ENCODE measurements around the gene SAMD4B. TPM values are rescaled to one million over a fixed set of nuclear protein-coding genes. Genes with fewer than 3 reads are reported as not detected.
"Not testable (repeated sequence)": the region's sequence is repeated elsewhere in the genome, so short reads cannot be mapped to it uniquely, and the experiment has no call there.

The SAMD4B gene
- total RNA-seq, 1 experiment from 2014 or later: 163 TPM

GRCh38 chr19:39372941-39373340, 30.7 kb downstream of the SAMD4B start:
- H3K4me3 ChIP-seq: no peak overlapping the region
- intact Hi-C loops (cut with micrococcal nuclease; ENCODE audit: unreplicated experiment): no loop called here
- ChIA-PET POLR2A (ENCODE audit: unreplicated experiment) (no interaction called here), CTCF (no interaction called here)
- DNase-seq: no peak
- H3F3A ChIP-seq (ENCODE audit: insufficient read depth, low read depth): 0 out of 2 replicates have a peak, but pooled peaks cover 7% of the 10 kb centered on the region
- no peak overlapping the region for H3K27ac ChIP-seq
- no peaks in the 10 kb centered on the region for H3K4me1 ChIP-seq (replicated peaks; ENCODE audit: insufficient read depth)
- no peaks in the 10 kb centered on the region for H3K9me2 ChIP-seq (ENCODE audit: insufficient read depth)
- TF ChIP-seq CTCF (conservative IDR thresholded peaks at IDR 0.05) (no peak), EZH2 (IDR thresholded peaks at IDR 0.05; ENCODE audit: low read depth) (no peak)
- H3K79me2 ChIP-seq (ENCODE audit: low read depth): no peaks in the 10 kb centered on the region
- BruUV-seq (replicated peaks): no TSS peak
- no peak overlapping the region for H3K4me2 ChIP-seq
- H4K20me1 ChIP-seq (ENCODE audit: insufficient read depth): peaks cover 6% of the 10 kb centered on the region
- no peaks in the 10 kb centered on the region for H3K9me3 ChIP-seq (ENCODE audit: insufficient read depth, low read depth)
- H3K36me3 ChIP-seq (ENCODE audit: low read depth): peaks cover 16% of the 10 kb centered on the region; the same call in 1 of the 2 replicates
- no peak overlapping the region for H2AFZ ChIP-seq
- no peaks in the 10 kb centered on the region for H3K27me3 ChIP-seq (ENCODE audit: insufficient read depth, low read depth)

DNA sequence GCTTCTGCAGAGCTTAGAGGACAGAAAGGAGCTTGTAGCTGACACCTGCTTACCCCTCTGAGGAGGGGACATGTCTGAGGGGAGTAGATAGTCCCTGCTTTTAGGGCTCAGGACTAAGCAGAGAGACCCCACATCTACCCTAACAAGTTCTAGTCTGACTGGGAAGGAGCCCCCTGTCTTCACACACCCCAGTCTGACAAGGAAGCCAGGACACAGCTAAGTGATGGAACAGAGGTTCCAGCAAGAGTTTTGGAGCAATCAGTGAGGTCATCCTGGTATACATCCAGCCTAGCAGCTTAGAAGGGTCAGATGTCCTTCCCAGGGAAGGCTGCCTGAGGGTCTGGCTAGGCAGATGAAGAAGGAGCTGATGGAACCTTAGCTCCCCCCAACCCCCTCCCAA, 33.7 kb downstream of the SAMD4B start:
- Histone ChIP-seq H3K4me2 (no peak overlapping the region), H3K9me3 (ENCODE audit: insufficient read depth, low read depth) (no peaks in the 10 kb centered on the region), H3K36me3 (ENCODE audit: low read depth) (peaks cover 18% of the 10 kb centered on the region; the same call in 1 of the 2 replicates), H3K27me3 (ENCODE audit: insufficient read depth, low read depth) (no peaks in the 10 kb centered on the region), H3F3A (ENCODE audit: insufficient read depth, low read depth) (peaks cover 3% of the 10 kb centered on the region; the same call in 1 of the 2 replicates), H3K9me2 (ENCODE audit: insufficient read depth) (no peaks in the 10 kb centered on the region), H3K4me3 (no peak overlapping the region), H4K20me1 (ENCODE audit: insufficient read depth) (peaks cover 3% of the 10 kb centered on the region), H3K79me2 (ENCODE audit: low read depth) (no peaks in the 10 kb centered on the region), H3K4me1 (replicated peaks; ENCODE audit: insufficient read depth) (no peaks in the 10 kb centered on the region), H2AFZ (no peak overlapping the region), H3K27ac (no peak overlapping the region)
- intact Hi-C loops (cut with micrococcal nuclease; ENCODE audit: unreplicated experiment): no loop called here
- DNase-seq: no peak
- no TSS peak for BruUV-seq (replicated peaks)
- POLR2A ChIA-PET (ENCODE audit: unreplicated experiment): no interaction called here
- TF ChIP-seq EZH2 (IDR thresholded peaks at IDR 0.05; ENCODE audit: low read depth): no peak
- no peak for TF ChIP-seq CTCF (conservative IDR thresholded peaks at IDR 0.05)
- CTCF ChIA-PET: no interaction called here

- Histone ChIP-seq H4K20me1 (ENCODE audit: insufficient read depth) (no peaks in the 10 kb centered on the region; the same call in 1 of the 2 replicates), H3K9me3 (ENCODE audit: insufficient read depth, low read depth) (no peaks in the 10 kb centered on the region), H3K79me2 (ENCODE audit: low read depth) (no peaks in the 10 kb centered on the region), H3K27ac (no peak overlapping the region), H3K9me2 (ENCODE audit: insufficient read depth) (no peaks in the 10 kb centered on the region), H3K27me3 (ENCODE audit: insufficient read depth, low read depth) (no peaks in the 10 kb centered on the region), H2AFZ (no peak overlapping the region), H3K4me3 (no peak overlapping the region), H3F3A (ENCODE audit: insufficient read depth, low read depth) (peaks cover 10% of the 10 kb centered on the region; the same call in 1 of the 2 replicates), H3K36me3 (ENCODE audit: low read depth) (0 out of 2 replicates have a peak, but pooled peaks cover 19% of the 10 kb centered on the region), H3K4me2 (no peak overlapping the region), H3K4me1 (replicated peaks; ENCODE audit: insufficient read depth) (no peaks in the 10 kb centered on the region)
- CTCF ChIA-PET: no interaction called here
- intact Hi-C loops (cut with micrococcal nuclease; ENCODE audit: unreplicated experiment): no loop called here
- DNase-seq: no peak
- no peak for TF ChIP-seq CTCF (conservative IDR thresholded peaks at IDR 0.05)
- TF ChIP-seq EZH2 (IDR thresholded peaks at IDR 0.05; ENCODE audit: low read depth): no peak
- no TSS peak for BruUV-seq (replicated peaks)
- POLR2A ChIA-PET (ENCODE audit: unreplicated experiment): no interaction called here
Measured at GRCh38 chr19:39377373-39378362, 35.4 kb downstream of the SAMD4B start.

GRCh38 chr19:39379366-39379765, 37.1 kb downstream of the SAMD4B start:
- 0 out of 2 replicates have a peak, but pooled peaks cover 26% of the 10 kb centered on the region for H3K36me3 ChIP-seq (ENCODE audit: low read depth)
- H3K4me2 ChIP-seq; H2AFZ ChIP-seq; H3K27ac ChIP-seq; H3K9me2 ChIP-seq (ENCODE audit: insufficient read depth); H3F3A ChIP-seq (ENCODE audit: insufficient read depth, low read depth); H3K79me2 ChIP-seq (ENCODE audit: low read depth); H4K20me1 ChIP-seq (ENCODE audit: insufficient read depth); H3K9me3 ChIP-seq (ENCODE audit: insufficient read depth, low read depth); BruUV-seq (replicated peaks); CTCF ChIA-PET; H3K27me3 ChIP-seq (ENCODE audit: insufficient read depth, low read depth); intact Hi-C loops (cut with micrococcal nuclease; ENCODE audit: unreplicated experiment); H3K4me1 ChIP-seq (replicated peaks; ENCODE audit: insufficient read depth); POLR2A ChIA-PET (ENCODE audit: unreplicated experiment); DNase-seq; H3K4me3 ChIP-seq: not testable (repeated sequence)
